ENCODE data around the gene GPX6.
"Not testable (repeated sequence)": the region's sequence is repeated elsewhere in the genome, so short reads cannot be mapped to it uniquely, and the experiment has no call there.

GPX6 gene

DNA sequence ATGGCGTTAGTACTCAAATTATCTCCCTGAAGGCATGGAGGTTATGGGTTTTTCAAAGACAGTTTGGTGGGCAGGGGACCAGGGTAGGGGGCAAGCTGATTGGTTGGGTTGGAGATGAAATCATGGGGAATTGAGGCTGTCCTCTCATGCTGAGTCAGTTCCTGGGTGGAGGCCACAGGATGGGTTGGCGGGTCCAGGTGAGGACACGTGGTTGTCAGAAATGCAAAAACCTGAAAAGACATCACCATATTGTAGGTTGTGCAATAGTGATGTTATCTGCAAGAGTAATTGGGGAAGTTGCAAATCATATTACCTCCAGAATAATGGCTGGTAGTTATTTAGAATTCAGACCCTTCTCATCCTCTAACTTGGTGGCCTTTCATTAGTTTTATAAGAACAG lies 30.1 kb downstream of the GPX6 start:
- no peak for DNase-seq (ENCODE audit: low read depth in 2 of 2)

DNA sequence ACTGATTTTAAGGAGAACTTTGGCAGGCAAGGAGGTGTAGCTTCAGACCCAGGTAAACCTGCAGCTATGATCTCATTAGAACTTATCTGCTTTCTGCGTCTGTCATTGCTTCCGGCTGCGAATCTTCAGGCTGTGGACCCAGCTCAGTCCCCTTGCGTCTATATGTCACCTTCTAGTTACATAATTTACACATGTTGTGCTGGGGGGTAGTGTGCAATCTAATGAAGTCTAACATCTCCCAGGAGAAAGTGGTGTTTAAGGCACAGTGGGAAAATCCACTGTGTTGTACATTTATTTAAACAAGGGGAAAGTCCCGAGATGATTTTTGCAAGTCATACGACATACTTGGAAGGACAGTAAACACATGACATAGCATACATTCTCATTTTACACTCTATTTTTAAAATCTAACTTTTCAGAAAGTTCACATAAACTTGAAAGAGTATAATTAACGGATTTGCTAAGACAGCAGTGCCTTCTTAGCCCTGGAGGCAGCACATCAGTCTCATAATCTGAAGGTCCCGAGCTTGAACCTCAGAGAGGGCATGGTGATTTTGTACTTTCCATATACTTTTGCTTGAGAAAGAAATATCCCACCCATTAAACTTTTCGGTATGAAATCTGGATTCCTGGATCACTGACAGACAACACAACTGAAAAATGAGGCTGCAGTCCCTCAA lies 35.2 kb downstream of the GPX6 start:
- DNase-seq (ENCODE audit: low read depth in 2 of 2): no peak

DNA sequence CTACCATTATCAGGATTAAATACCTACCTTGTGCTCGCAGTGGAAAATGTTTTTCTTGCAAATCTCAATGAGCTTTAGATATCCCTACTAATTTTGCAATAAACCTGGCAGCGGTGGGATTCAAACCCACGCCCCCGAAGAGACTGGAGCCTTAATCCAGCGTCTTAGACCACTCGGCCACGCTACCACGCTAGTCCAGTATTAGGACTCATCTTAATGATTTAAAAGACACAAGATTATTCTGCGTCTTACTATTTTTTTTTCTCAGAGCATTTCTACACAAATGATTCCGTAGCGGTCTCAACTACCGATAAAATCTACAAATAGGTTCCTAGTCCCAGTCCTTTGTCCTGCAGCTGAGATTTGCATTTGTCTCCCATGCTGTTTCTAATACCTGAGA lies 37.1 kb downstream of the GPX6 start:
- DNase-seq (ENCODE audit: low read depth in 2 of 2): no peak

DNA sequence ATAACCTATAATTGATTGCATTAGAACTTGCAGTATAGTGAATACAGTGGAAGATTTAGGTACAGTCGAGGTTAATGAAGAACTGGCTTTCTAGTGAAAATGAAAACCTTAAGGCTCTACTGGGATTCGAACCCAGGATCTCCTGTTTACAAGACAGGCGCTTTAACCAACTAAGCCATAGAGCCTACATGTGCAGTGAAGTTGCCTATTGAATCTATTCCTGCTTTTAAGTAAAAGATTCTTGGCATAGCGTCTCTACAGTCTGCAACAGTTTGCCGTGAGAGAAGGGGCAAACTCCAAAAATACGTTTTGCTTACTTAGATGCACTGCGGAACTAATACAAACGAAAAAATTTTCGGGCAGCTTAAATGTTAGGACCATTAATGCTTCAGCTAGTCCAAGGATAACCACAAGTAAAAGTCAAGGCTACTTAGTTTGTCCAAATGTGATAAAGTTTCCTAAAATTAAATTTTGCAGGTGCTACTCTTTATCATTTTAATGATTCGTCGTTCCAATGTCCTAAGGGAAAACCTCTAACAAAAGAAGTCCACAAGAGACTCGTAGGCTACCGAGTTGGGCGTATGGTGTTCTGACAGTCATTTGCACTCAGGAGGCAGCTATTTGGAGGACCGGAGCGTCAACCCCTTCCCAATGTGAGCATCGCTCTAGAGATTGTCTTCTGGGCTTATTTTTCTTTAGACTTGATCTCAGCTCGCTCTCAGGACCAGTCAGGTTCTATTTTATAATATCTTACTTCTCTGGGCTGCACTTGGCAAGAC lies 41.0 kb downstream of the GPX6 start:
- DNase-seq (ENCODE audit: low read depth in 2 of 2): no peak

DNA sequence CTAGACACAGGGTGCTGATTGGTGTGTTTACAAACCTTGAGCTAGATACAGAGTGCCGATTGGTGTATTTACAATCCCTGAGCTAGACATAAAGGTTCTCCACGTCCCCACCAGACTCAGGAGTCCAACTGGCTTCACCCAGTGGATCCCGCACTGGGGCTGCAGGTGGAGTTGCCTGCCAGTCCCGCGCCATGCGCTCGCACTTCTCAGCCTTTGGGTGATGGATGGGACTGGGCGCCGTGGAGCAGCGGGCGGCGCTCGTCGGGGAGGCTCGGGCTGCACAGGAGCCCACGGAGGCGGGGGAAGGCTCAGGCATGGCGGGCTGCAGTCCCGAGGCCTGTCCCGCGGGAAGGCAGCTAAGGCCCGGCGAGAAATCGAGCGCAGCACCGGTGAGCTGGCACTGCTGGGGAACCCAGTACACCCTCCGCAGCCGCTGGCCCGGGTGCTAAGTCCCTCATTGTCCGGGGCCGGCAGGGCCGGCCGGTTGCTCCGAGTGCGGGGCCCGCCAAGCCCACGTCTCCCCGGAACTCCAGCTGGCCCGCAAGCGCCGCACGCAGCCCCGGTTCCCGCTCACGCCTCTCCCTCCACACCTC lies 46.3 kb downstream of the GPX6 start:
- DNase-seq (ENCODE audit: low read depth in 2 of 2): not testable (repeated sequence)

DNA sequence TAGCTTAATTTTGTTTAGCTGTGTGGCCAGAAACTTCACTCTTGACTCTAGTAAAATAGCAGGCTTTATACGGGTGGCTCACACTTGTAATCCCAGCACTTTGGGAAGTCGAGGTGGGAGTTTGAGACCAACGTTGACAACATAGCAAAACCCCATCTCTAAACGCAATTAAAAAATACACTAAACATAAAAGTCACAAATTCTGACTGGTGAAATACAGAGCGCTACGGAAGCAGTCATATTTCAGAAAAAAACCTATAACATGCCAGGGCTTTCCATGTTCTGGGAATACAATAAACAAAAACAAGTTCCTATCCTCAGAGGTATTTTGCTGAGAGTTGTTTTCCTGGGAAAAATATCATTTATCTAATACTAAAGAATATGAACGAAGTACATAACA lies 47.5 kb downstream of the GPX6 start:
- no peak for DNase-seq (ENCODE audit: low read depth in 2 of 2)

DNA sequence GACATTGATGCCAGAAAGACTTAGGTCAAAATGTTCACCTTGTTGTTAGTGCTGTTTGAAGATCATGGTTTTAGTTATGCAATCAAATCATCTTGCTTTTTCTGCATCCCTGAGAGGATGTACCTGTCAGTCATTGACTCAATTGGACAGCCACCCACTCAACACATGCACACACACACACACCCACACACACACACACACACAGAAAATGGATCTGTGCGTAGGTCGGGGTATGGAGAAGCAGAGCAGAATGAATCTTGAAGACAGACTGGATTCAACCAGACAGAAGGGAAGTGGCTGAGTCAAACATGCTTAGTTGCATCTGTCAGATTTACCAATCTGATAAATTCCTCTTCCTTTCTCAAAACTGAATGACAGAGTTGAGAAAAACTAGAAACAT lies 53.2 kb downstream of the GPX6 start:
- peak in 1 of 2 donors; percentile 14 for DNase-seq (ENCODE audit: low read depth in 2 of 2)

DNA sequence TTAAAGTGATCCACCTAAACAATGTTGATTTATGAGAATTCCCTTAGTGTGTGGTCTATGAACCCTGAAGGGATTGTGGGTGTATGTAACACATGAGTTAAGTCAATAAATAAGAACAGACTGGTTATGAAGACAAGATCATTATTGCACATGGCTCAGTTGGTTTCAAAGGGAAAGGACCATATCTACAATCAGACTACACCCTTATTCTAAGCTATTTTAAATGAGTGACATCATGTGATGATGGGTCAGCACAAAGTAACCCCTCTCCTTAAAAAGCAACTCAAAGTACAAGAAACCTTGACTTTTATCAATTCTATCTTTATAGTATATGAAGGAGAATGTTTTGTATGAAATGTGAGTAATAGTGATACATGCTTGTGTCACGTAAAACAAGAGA lies 57.0 kb downstream of the GPX6 start:
- no peak for DNase-seq (ENCODE audit: low read depth in 2 of 2)

All from stimulated activated CD8-positive, alpha-beta memory T cell treated with anti-CD3 and anti-CD28 coated beads, Interleukin-7, amount 100 ng/mL, for 4 hours (primary cell).